MM.1S (cell line): ENCODE measurements around the gene RERE.

Experiments used
- DNase-seq: peaks from one replicate; pipeline ENCODE4 v3.0.0-alpha.2; 2015
- H2AFZ ChIP-seq: fragments of 300-600 bp; sonication (generic); 2 replicates; pipeline ENCODE4 v1.6.0; 2016; ENCODE audit warnings: antibody characterized with exemption, low read length
- H3F3A ChIP-seq: fragments of 300-600 bp; sonication (generic); 2 replicates; pipeline ENCODE4 v1.6.1; 2016; ENCODE audit warnings: mild to moderate bottlenecking, antibody characterized with exemption, low read length, moderate library complexity, mixed read lengths; ENCODE audit not compliant: insufficient read depth
- H3K27ac ChIP-seq: fragments of 300-600 bp; sonication (generic); 2 replicates; pipeline ENCODE4 v1.5.1; 2016; ENCODE audit warnings: mild to moderate bottlenecking, low read length
- H3K27me3 ChIP-seq: fragments of 300-600 bp; sonication (generic); replicated peaks from 2 replicates; pipeline ENCODE4 v1.6.0; 2016; ENCODE audit warnings: low read length; ENCODE audit not compliant: insufficient read depth
- H3K36me3 ChIP-seq: fragments of 300-600 bp; sonication (generic); replicated peaks from 2 replicates; pipeline ENCODE4 v1.6.1; 2016; ENCODE audit warnings: mild to moderate bottlenecking, low read length, mixed read lengths; ENCODE audit not compliant: insufficient read depth
- H3K4me1 ChIP-seq: fragments of 300-600 bp; sonication (generic); 2 replicates; pipeline ENCODE4 v1.6.1; 2016; ENCODE audit warnings: low read length, mixed read lengths
- H3K4me2 ChIP-seq: fragments of 300-600 bp; sonication (generic); 2 replicates; pipeline ENCODE4 v1.6.0; 2016; ENCODE audit warnings: low read depth, low read length
- H3K4me3 ChIP-seq: fragments of 300-600 bp; sonication (generic); 2 replicates; pipeline ENCODE4 v1.5.1; 2016; ENCODE audit warnings: low read length, mixed read lengths
- H3K79me2 ChIP-seq: fragments of 300-600 bp; sonication (generic); 2 replicates; pipeline ENCODE4 v1.6.1; 2016; ENCODE audit warnings: mixed run types, low read length, mixed read lengths
- H3K9ac ChIP-seq: fragments of 300-600 bp; sonication (generic); 2 replicates; pipeline ENCODE4 v1.6.1; 2016; ENCODE audit warnings: low read length, mixed read lengths
- H3K9me2 ChIP-seq: fragments of 300-600 bp; sonication (generic); replicated peaks from 2 replicates; pipeline ENCODE4 v1.6.1; 2016; ENCODE audit warnings: mild to moderate bottlenecking, low read length, mixed read lengths; ENCODE audit not compliant: insufficient read depth
- H3K9me3 ChIP-seq: fragments of 300-600 bp; sonication (generic); replicated peaks from 2 replicates; pipeline ENCODE4 v1.6.1; 2016; ENCODE audit warnings: mild to moderate bottlenecking, low read length, mixed read lengths; ENCODE audit not compliant: insufficient read depth
- H4K20me1 ChIP-seq: fragments of 300-600 bp; sonication (generic); 2 replicates; pipeline ENCODE4 v1.6.1; 2016; ENCODE audit warnings: mild to moderate bottlenecking, low read length, moderate library complexity, mixed read lengths; ENCODE audit not compliant: insufficient read depth
- CTCF ChIP-seq: fragments of 300-600 bp; sonication (generic); IDR thresholded peaks from 2 replicates; pipeline ENCODE4 v1.5.1; 2016; ENCODE audit warnings: antibody characterized with exemption, low read length, mixed read lengths
- EZH2 ChIP-seq: fragments of 300-600 bp; sonication (generic); optimal IDR thresholded peaks from 2 replicates; pipeline ENCODE3; 2017; ENCODE audit warnings: low read depth, mild to moderate bottlenecking, antibody characterized with exemption, low read length, mixed read lengths
- EZH2phosphoT487 ChIP-seq: fragments of 300-600 bp; sonication (generic); IDR thresholded peaks from 2 replicates; pipeline ENCODE4 v1.6.1; 2018; ENCODE audit warnings: antibody characterized with exemption, low read length

The RERE gene

DNA sequence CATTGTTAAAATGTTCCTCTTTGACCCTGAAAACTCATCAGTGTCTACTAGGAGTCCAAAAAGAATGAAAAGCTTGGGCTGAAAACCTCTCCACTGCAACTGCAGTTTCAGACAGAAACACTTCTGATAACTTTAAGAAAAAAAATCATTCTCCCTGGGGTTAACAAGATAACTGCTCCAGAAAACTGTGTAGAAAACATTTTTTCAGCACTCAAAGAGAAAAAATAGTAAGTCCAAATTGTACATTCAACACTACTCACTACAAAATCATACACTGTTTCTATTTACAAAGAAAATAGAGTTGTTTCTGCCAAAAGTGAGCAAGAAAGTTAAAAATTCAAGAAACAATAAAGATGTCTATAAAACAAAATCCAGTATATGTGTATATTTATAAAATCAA, 157.8 kb downstream of the RERE start:
- peaks cover 9% of the 10 kb centered on the region for H4K20me1 ChIP-seq
- H3K4me3 ChIP-seq = no peak overlapping the region
- H2AFZ ChIP-seq = no peak overlapping the region
- H3K27me3 ChIP-seq = no peaks in the 10 kb centered on the region
- H3K79me2 ChIP-seq = peaks cover 54% of the 10 kb centered on the region
- H3F3A ChIP-seq = no peaks in the 10 kb centered on the region
- H3K9me2 ChIP-seq = no peaks in the 10 kb centered on the region
- H3K27ac ChIP-seq = no peak overlapping the region
- H3K4me2 ChIP-seq = no peak overlapping the region
- H3K9ac ChIP-seq = no peak overlapping the region
- H3K9me3 ChIP-seq = no peaks in the 10 kb centered on the region
- H3K36me3 ChIP-seq = no peaks in the 10 kb centered on the region
- DNase-seq = no peak
- peaks cover 6% of the 10 kb centered on the region for H3K4me1 ChIP-seq
- TF ChIP-seq EZH2phosphoT487 (no peak), EZH2 (no peak), CTCF (no peak)

DNA sequence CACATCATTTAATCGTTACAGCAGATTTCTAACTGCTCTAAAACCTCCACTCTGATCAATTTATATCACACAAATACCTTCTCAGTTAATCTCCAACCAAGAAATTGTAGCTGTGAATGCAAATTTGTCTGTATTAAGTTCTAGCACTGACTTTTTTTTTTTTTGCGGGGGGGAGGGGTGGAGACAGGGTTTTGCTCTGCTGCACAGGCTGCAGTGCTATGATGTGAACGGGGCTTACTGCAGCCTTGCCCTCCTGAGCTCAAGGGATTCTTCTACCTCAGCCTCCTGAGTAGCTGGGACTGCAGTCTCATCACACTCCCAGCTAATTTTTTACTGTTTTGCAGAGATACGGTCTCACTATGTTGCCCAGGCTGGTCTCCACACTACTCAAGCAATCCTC, 163.6 kb downstream of the RERE start:
- no peak overlapping the region for H3K4me2 ChIP-seq
- no peaks in the 10 kb centered on the region for H3K36me3 ChIP-seq
- no peak overlapping the region for H3K27ac ChIP-seq
- no peaks in the 10 kb centered on the region for H3K4me1 ChIP-seq
- no peak for TF ChIP-seq CTCF
- TF ChIP-seq EZH2 = no peak
- no peak for TF ChIP-seq EZH2phosphoT487
- no peak overlapping the region for H2AFZ ChIP-seq
- no peaks in the 10 kb centered on the region for H3K9me2 ChIP-seq
- H3K4me3 ChIP-seq = no peak overlapping the region
- H4K20me1 ChIP-seq = no peaks in the 10 kb centered on the region
- H3F3A ChIP-seq = no peaks in the 10 kb centered on the region
- no peak overlapping the region for H3K9ac ChIP-seq
- H3K79me2 ChIP-seq = peaks cover 7% of the 10 kb centered on the region
- no peak for DNase-seq
- no peaks in the 10 kb centered on the region for H3K9me3 ChIP-seq
- no peaks in the 10 kb centered on the region for H3K27me3 ChIP-seq

DNA sequence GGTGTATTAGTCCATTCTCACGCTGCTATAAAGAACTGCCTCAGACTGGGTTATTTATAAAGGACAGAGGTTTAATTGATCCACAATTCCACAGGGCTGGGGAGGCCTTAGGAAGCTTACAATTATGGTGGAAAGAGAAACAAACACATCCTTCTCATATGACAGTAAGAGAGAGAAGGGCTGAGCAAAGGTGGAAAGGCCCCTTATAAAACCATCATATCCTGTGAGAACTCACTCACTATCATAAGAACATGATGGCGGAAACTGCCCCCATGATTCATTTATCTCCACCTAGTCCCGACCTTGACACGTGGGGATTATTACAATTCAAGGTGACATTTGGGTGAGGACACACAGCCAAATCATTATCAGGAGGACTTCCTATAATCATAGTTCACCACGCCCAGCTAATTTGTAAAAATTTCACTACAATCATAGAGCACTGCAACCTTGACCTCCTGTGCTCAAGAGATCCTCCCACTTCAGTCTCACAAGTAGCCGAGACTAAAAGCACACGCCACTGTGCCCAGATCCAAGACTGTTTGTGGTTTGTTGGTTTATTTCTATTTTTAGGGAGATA, 164.9 kb downstream of the RERE start:
- no peak for DNase-seq
- H3K4me2 ChIP-seq = no peak overlapping the region
- no peaks in the 10 kb centered on the region for H3F3A ChIP-seq
- H3K4me3 ChIP-seq = no peak overlapping the region
- TF ChIP-seq EZH2phosphoT487 (no peak), EZH2 (no peak), CTCF (no peak)
- H3K27ac ChIP-seq = no peak overlapping the region
- no peak overlapping the region for H3K9ac ChIP-seq
- H3K9me3 ChIP-seq = no peaks in the 10 kb centered on the region
- H3K27me3 ChIP-seq = no peaks in the 10 kb centered on the region
- no peaks in the 10 kb centered on the region for H4K20me1 ChIP-seq
- no peaks in the 10 kb centered on the region for H3K9me2 ChIP-seq
- H3K4me1 ChIP-seq = no peaks in the 10 kb centered on the region
- no peaks in the 10 kb centered on the region for H3K36me3 ChIP-seq
- peaks cover 17% of the 10 kb centered on the region for H3K79me2 ChIP-seq
- no peak overlapping the region for H2AFZ ChIP-seq
